GM23248 (cell line): ENCODE measurements around the gene CLIC5. TPM values are rescaled to one million over a fixed set of nuclear protein-coding genes. Genes with fewer than 3 reads are reported as not detected.

Experiments used
- DNase-seq: peaks from one replicate; pipeline ENCODE4 v3.0.0-alpha.2; 2015
- H2AFZ ChIP-seq: fragments of 200-600 bp; sonication (generic); 2 replicates; pipeline ENCODE4 v1.6.1; 2016; ENCODE audit warnings: antibody characterized with exemption
- H3F3A ChIP-seq: fragments of 200-600 bp; sonication (generic); 2 replicates; pipeline ENCODE4 v1.6.1; 2016; ENCODE audit warnings: mild to moderate bottlenecking, antibody characterized with exemption, mixed run types; ENCODE audit not compliant: insufficient read depth
- H3K27ac ChIP-seq: fragments of 200-600 bp; sonication (generic); 2 replicates; pipeline ENCODE4 v1.5.1; 2016; ENCODE audit warnings: mild to moderate bottlenecking
- H3K27me3 ChIP-seq: fragments of 200-600 bp; sonication (generic); replicated peaks from 2 replicates; pipeline ENCODE4 v1.6.1; 2016; ENCODE audit warnings: mild to moderate bottlenecking; ENCODE audit not compliant: insufficient read depth
- H3K36me3 ChIP-seq: fragments of 200-600 bp; sonication (generic); 2 replicates; pipeline ENCODE4 v1.6.1; 2016; ENCODE audit warnings: low read depth, mild to moderate bottlenecking
- H3K4me1 ChIP-seq: fragments of 200-600 bp; sonication (generic); 2 replicates; pipeline ENCODE4 v1.6.1; 2016; ENCODE audit warnings: mild to moderate bottlenecking; ENCODE audit not compliant: insufficient read depth
- H3K4me2 ChIP-seq: fragments of 200-600 bp; sonication (generic); one replicate; pipeline ENCODE4 v1.6.1; 2016; ENCODE audit warnings: mild to moderate bottlenecking; ENCODE audit not compliant: unreplicated experiment
- H3K4me3 ChIP-seq: fragments of 200-600 bp; sonication (generic); 2 replicates; pipeline ENCODE4 v1.5.1; 2016; ENCODE audit warnings: mild to moderate bottlenecking
- H3K79me2 ChIP-seq: fragments of 200-600 bp; sonication (generic); 2 replicates; pipeline ENCODE4 v1.6.1; 2016; ENCODE audit warnings: mild to moderate bottlenecking; ENCODE audit not compliant: insufficient read depth
- H3K9ac ChIP-seq: fragments of 200-600 bp; sonication (generic); 2 replicates; pipeline ENCODE4 v1.6.1; 2016; ENCODE audit warnings: mild to moderate bottlenecking
- H3K9me2 ChIP-seq: fragments of 200-600 bp; sonication (generic); 2 replicates; pipeline ENCODE4 v1.6.1; 2016; ENCODE audit warnings: mixed run types, mild to moderate bottlenecking, moderate library complexity; ENCODE audit not compliant: insufficient read depth
- H3K9me3 ChIP-seq: fragments of 200-600 bp; sonication (generic); one replicate; pipeline ENCODE4 v1.6.1; 2017; ENCODE audit warnings: low read depth
- H4K20me1 ChIP-seq: fragments of 200-600 bp; sonication (generic); 2 replicates; pipeline ENCODE4 v1.6.0; 2016; ENCODE audit not compliant: insufficient read depth
- EZH2 ChIP-seq: fragments of 200-600 bp; sonication (generic); IDR thresholded peaks from 2 replicates; pipeline ENCODE4 v1.6.1; 2018; ENCODE audit warnings: antibody characterized with exemption, mild to moderate bottlenecking; ENCODE audit not compliant: insufficient read depth, poor library complexity, severe bottlenecking
- EZH2phosphoT487 ChIP-seq: fragments of 200-600 bp; sonication (generic); IDR thresholded peaks from 2 replicates; pipeline ENCODE4 v1.6.1; 2018; ENCODE audit warnings: antibody characterized with exemption, moderate library complexity, mild to moderate bottlenecking, low read depth; ENCODE audit not compliant: insufficient read depth
- WGBS, 2 experiments: methylation state at CpG; one replicate each; pipeline ENCODE4 v1.1.6; 2015 to 2017; ENCODE audit warnings: low lambda C conversion rate in 2 of 2, low coverage in 1 of 2; ENCODE audit errors: missing lambda C conversion rate in 2 of 2; 5-methylcytosine and 5-hydroxymethylcytosine counted together
- in situ Hi-C: fragments of 300-500 bp; cut with MboI; formaldehyde crosslinking; loops from 2 replicates; pipeline ENCODE4 v1.15.0; 2020
- polyA plus RNA-seq: library from polyadenylated mRNA; unstranded; fragments of >200 nt; fragmentation: Nextera tagmentation; extraction: Ambion mirVana; gene quantifications from 2 replicates; pipeline ENCODE4 v1.2.1, GENCODE V29; 2016
- total RNA-seq: library from RNA; depleted of rRNA; stranded (reverse); fragments of >200 nt; shearing (Covaris generic); gene quantifications from 2 replicates; pipeline ENCODE4 v1.2.3, GENCODE V29; 2014

Gene CLIC5
- total and polyA plus RNA-seq, 2 experiments from 2014 or later = not detected

- Histone ChIP-seq H2AFZ (no peak overlapping the region), H3K9me2 (no peaks in the 10 kb centered on the region), H3K4me2 (no peak overlapping the region), H3K27ac (no peak overlapping the region), H3K4me1 (peaks cover 3% of the 10 kb centered on the region), H3K9me3 (no peaks in the 10 kb centered on the region), H3K36me3 (no peaks in the 10 kb centered on the region), H3K9ac (no peak overlapping the region), H4K20me1 (no peaks in the 10 kb centered on the region), H3K27me3 (0 out of 2 replicates have a peak, but pooled peaks cover 4% of the 10 kb centered on the region), H3K79me2 (no peaks in the 10 kb centered on the region), H3K4me3 (no peak overlapping the region), H3F3A (peaks cover 2% of the 10 kb centered on the region; the same call in 1 of the 2 replicates)
- no peak for DNase-seq
- no peak for TF ChIP-seq EZH2
- TF ChIP-seq EZH2phosphoT487 = no peak
- in situ Hi-C loops = no loop called here
- WGBS, 2 experiments = 79 to 82% methylated on average over 2 of the region's 2 CpGs
These were observed 176.7 kb downstream of the CLIC5 start for GRCh38 chr6:45838996-45839395.

DNA sequence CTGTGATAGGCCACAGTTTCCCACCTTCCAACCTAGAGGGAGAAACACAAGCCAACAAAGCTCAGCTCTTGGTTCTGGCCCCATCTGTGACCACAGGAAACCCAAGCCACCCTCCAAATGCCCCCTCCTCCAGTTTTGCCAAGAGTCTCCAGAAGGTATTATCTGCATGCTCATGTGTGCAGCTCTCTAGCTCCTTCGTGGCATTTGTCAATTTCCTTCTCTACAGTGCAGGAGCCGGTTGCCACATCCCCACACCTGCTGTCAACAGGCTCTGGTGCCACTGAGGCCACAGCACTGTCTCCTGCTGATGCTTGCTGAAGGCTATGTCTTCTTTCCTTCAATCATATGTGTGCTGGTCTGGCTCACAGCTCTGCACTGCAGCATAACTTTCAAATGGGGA is 177.2 kb downstream of the CLIC5 start:
- H3K9me2 ChIP-seq = no peaks in the 10 kb centered on the region
- H3K4me2 ChIP-seq = no peak overlapping the region
- TF ChIP-seq EZH2 = no peak
- no peak for TF ChIP-seq EZH2phosphoT487
- H2AFZ ChIP-seq = no peak overlapping the region
- in situ Hi-C loops = no loop called here
- H3K79me2 ChIP-seq = no peaks in the 10 kb centered on the region
- no peaks in the 10 kb centered on the region for H3F3A ChIP-seq
- no peaks in the 10 kb centered on the region for H3K4me1 ChIP-seq
- H3K9me3 ChIP-seq = no peaks in the 10 kb centered on the region
- H3K27me3 ChIP-seq = 0 out of 2 replicates have a peak, but pooled peaks cover 4% of the 10 kb centered on the region
- DNase-seq = no peak
- WGBS, 2 experiments = 73 to 79% methylated on average over 2 of the region's 2 CpGs
- no peak overlapping the region for H3K9ac ChIP-seq
- no peak overlapping the region for H3K27ac ChIP-seq
- no peaks in the 10 kb centered on the region for H3K36me3 ChIP-seq
- no peaks in the 10 kb centered on the region for H4K20me1 ChIP-seq
- no peak overlapping the region for H3K4me3 ChIP-seq

DNA sequence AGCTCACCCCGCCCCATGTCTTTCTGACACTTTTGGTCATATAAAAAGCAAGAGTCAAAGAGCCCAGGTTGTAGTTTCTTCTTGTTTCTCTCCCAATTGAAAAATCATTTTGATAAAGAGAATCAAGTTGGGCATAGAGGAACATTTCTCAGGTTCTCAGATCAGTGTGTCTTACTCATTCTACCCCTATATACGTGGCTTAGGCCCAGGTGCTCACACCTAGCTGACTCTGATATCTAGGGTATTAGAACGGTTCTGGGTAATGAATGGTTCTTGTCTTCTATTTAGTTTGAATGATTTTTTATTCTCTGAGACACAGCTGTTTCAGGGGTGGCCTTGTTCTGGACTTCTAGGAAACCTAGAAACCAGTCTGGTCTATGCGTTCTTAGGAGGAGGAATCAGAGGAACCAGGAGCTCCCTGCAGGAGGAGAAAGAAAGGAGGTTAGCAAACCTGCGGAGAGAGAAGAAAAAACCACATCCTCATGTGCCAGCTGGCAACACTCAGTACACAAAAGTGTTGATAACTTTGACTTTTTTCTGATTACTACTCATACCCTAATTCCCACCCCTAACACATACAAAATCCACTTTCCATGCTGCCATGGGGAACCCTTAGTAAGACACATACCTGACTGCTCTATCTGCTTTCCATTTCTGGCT is 178.0 kb downstream of the CLIC5 start:
- Histone ChIP-seq H2AFZ (no peak overlapping the region), H3K9me2 (no peaks in the 10 kb centered on the region), H3K4me2 (no peak overlapping the region), H3K79me2 (no peaks in the 10 kb centered on the region), H4K20me1 (no peaks in the 10 kb centered on the region), H3K27ac (no peak overlapping the region), H3K9me3 (no peaks in the 10 kb centered on the region), H3F3A (no peaks in the 10 kb centered on the region), H3K4me3 (no peak overlapping the region), H3K27me3 (0 out of 2 replicates have a peak, but pooled peaks cover 4% of the 10 kb centered on the region), H3K9ac (no peak overlapping the region), H3K4me1 (no peaks in the 10 kb centered on the region), H3K36me3 (no peaks in the 10 kb centered on the region)
- no peak for DNase-seq
- WGBS, 2 experiments = 80 to 82% methylated on average over 5 of the region's 5 CpGs
- no peak for TF ChIP-seq EZH2
- TF ChIP-seq EZH2phosphoT487 = no peak
- in situ Hi-C loops = no loop called here

- H3K4me3 ChIP-seq = no peak overlapping the region
- H3K79me2 ChIP-seq = no peaks in the 10 kb centered on the region
- no peaks in the 10 kb centered on the region for H4K20me1 ChIP-seq
- no peak overlapping the region for H3K9ac ChIP-seq
- H3K36me3 ChIP-seq = no peaks in the 10 kb centered on the region
- no peaks in the 10 kb centered on the region for H3F3A ChIP-seq
- H3K9me3 ChIP-seq = no peaks in the 10 kb centered on the region
- H3K27ac ChIP-seq = no peak overlapping the region
- H3K9me2 ChIP-seq = no peaks in the 10 kb centered on the region
- no peak overlapping the region for H2AFZ ChIP-seq
- H3K4me2 ChIP-seq = no peak overlapping the region
- WGBS, 2 experiments = 80 to 85% methylated on average over 5 of the region's 5 CpGs
- DNase-seq = no peak
- 0 out of 2 replicates have a peak, but pooled peaks cover 4% of the 10 kb centered on the region for H3K27me3 ChIP-seq
- in situ Hi-C loops = no loop called here
- H3K4me1 ChIP-seq = no peaks in the 10 kb centered on the region
- TF ChIP-seq EZH2phosphoT487 = no peak
These were observed 178.7 kb downstream of the CLIC5 start for GRCh38 chr6:45836984-45837383.
